Measurements from ENCODE around the gene MRTFA. TPM values are rescaled to one million over a fixed set of nuclear protein-coding genes. Genes with fewer than 3 reads are reported as not detected.
A peak's percentile ranks its signal among the peaks of the same experiment; 100 is the strongest.

Gene MRTFA
- total RNA-seq, result 10 to 100 TPM; 32.4 to 45.3 (median 35.0) TPM
- long read RNA-seq, donor 1, full-length matches to known transcripts, result 1 of 20 reads
- long read RNA-seq, donor 1, partial matches to known transcripts, result 7 of 20 reads
- long read RNA-seq, donor 1, other reads (novel, unspliced or antisense), result 12 of 20 reads
- long read RNA-seq, donor 2, partial matches to known transcripts, result 3 of 5 reads
- long read RNA-seq, donor 2, other reads (novel, unspliced or antisense), result 2 of 5 reads

- Histone ChIP-seq H3K36me3 (ENCODE audit: low read depth) (peaks cover 6% of the 10 kb centered on the region), H3K4me1 (ENCODE audit: low read depth) (peaks cover 4% of the 10 kb centered on the region), H3K4me3 (peak within 1 kb of the TSS; percentile 83), H3K9me3 (no peaks in the 10 kb centered on the region)
- peak; percentile 100 for DNase-seq
- no peak for TF ChIP-seq CTCF (IDR thresholded peaks at IDR 0.05)
- peak; percentile 95 for ATAC-seq
- intact Hi-C loops (cut with DNase I, micrococcal nuclease), result no loop called here
Measured at GRCh38 chr22:40636380-40637182, at the start of gene MRTFA. TSS of gene MRTFA (minus strand) at chr22:40636719.

- no peak for ATAC-seq
Measured at GRCh38 chr22:40685406-40685805, 48.9 kb upstream of the MRTFA start.

GRCh38 chr22:40684728-40685127 is 48.2 kb upstream of the MRTFA start:
- intact Hi-C loops (cut with DNase I, micrococcal nuclease), result no loop called here
- Histone ChIP-seq H3K36me3 (ENCODE audit: low read depth) (no peaks in the 10 kb centered on the region), H3K4me1 (ENCODE audit: low read depth) (peaks cover 3% of the 10 kb centered on the region), H3K4me3 (no peak overlapping the region), H3K9me3 (no peaks in the 10 kb centered on the region)
- TF ChIP-seq CTCF (IDR thresholded peaks at IDR 0.05), result no peak
- ATAC-seq, result no peak
- DNase-seq, result no peak

More at GRCh38 chr22:40685406-40685805, 48.9 kb upstream of the MRTFA start:
- no peak overlapping the region for H3K4me3 ChIP-seq
- H3K36me3 ChIP-seq (ENCODE audit: low read depth), result no peaks in the 10 kb centered on the region
- no peak for DNase-seq
- no peak for TF ChIP-seq CTCF (IDR thresholded peaks at IDR 0.05)
- peaks cover 3% of the 10 kb centered on the region for H3K4me1 ChIP-seq (ENCODE audit: low read depth)
- intact Hi-C loops (cut with DNase I, micrococcal nuclease), result no loop called here
- no peaks in the 10 kb centered on the region for H3K9me3 ChIP-seq

GRCh38 chr22:40681451-40681850 is 44.9 kb upstream of the MRTFA start:
- Histone ChIP-seq H3K4me1 (ENCODE audit: low read depth) (peaks cover 3% of the 10 kb centered on the region), H3K9me3 (no peaks in the 10 kb centered on the region), H3K36me3 (ENCODE audit: low read depth) (no peaks in the 10 kb centered on the region), H3K4me3 (no peak overlapping the region)
- no peak for TF ChIP-seq CTCF (IDR thresholded peaks at IDR 0.05)
- DNase-seq, result no peak
- intact Hi-C loops (cut with DNase I, micrococcal nuclease), result no loop called here
- no peak for ATAC-seq

- no peak for TF ChIP-seq CTCF (IDR thresholded peaks at IDR 0.05)
- intact Hi-C loops (cut with DNase I, micrococcal nuclease), result no loop called here
- ATAC-seq, result no peak
Measured at GRCh38 chr22:40680819-40681183, 44.3 kb upstream of the MRTFA start.

More at GRCh38 chr22:40680819-40681183, 44.3 kb upstream of the MRTFA start:
- Histone ChIP-seq H3K9me3 (no peaks in the 10 kb centered on the region), H3K36me3 (ENCODE audit: low read depth) (no peaks in the 10 kb centered on the region), H3K4me1 (ENCODE audit: low read depth) (peaks cover 3% of the 10 kb centered on the region), H3K4me3 (no peak overlapping the region)
- no peak for DNase-seq

Measured in mucosa of descending colon (tissue), 3 donors.